Measurements from ENCODE around the gene TOMM7.
"Not testable (repeated sequence)": the region's sequence is repeated elsewhere in the genome, so short reads cannot be mapped to it uniquely, and the experiment has no call there.

Gene TOMM7

GRCh38 chr7:22781230-22781711, 41.4 kb downstream of the TOMM7 start:
- DNase-seq, result no peak

GRCh38 chr7:22779730-22780323, 42.8 kb downstream of the TOMM7 start:
- DNase-seq, result not testable (repeated sequence)

DNA sequence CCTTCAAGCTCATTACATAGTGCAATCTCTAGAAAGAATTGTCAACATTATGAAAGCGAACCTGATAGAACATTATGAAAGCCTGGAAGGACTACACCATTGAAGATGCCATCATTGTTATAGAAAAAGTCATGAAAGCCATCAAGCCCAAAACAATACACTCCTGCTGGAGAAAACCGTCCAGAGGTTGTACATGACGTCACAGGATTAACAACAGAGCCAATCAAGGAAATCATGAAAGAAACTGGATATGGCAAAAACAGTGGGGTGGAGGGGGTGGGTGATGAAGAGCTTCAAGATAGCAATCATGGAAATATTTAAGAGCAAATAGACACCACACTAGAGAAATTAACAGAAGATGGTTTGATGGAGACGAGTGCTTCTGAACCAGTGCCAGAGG, 45.7 kb downstream of the TOMM7 start:
- DNase-seq, result no peak

DNA sequence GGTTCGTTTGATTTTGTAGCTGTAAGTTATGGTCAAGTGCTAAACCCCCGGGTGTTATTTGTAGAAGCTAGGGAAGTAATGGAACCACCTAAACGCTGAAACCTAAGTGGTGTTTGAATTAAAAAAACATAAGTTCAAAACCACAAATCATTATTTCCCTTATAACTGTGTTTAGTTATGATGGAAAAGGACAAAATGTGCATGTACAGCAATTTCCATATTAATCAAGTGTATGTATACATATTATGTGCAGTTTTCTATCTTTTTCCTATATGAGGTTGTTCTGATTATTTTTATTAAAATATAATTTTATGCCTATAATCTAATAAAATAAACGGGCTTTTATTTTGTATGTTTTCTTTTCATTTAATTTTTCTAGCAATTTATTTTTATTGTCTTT, 49.8 kb downstream of the TOMM7 start:
- DNase-seq, result no peak

DNA sequence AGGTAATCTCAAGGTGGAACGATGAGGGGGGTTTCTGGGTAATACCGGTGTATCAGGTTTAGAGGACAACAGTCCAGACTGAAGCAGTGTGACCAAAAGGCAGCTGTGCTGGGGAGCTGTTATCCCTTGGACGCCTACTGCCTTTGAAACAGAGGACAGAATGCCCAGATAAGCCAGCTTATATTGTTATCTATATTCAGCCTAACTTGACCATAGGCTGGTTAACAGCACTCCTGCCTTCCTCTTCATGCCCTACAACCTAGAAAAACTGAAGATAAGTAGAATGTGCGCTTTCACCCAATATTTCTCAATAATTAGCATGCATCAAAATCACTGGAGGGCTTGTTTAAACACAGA, 50.8 kb downstream of the TOMM7 start:
- no peak for DNase-seq

DNA sequence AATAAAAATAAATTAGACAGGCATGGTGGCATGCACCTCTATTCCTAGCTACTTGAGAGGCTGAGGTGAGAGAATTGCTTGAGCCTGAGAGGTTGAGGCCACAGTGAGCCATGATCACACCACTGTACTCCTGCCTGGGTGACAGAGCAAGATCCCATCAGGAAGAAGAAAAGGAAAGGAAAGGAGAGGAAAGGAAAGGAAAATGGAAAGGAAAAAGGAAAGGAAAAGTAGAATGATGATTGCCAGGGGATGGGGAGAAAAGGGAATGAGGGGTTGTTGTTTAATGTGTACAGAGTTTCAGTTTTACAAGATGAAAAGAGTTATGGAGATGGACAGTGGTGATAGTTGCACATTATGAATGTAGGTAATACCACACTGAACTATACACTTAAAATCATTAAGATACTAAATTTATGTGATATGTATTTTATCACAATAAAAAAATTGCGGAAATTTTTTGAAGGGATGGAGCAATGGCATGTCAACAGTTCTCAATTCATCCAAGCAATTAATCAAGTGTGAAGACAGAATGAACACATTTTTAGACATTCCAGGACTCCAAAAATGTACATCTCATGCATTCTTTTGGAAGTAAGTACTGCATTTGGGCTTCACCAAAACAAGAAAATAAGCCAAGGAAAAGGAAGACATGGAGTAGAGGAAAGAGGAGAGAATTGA, 51.3 kb downstream of the TOMM7 start:
- DNase-seq, result no peak

GRCh38 chr7:22765609-22766008, 57.0 kb downstream of the TOMM7 start:
- no peak for DNase-seq

Data from midbrain (tissue), 1 donor.